Stimulated activated CD4-positive, alpha-beta T cell treated with anti-CD3 and anti-CD28 coated beads, Interleukin-2, amount 100 ng/mL, for 24 hours (primary cell): Measurements from ENCODE around the gene RGS7.
A peak's percentile ranks its signal among the peaks of the same experiment; 100 is the strongest.

Source experiments
- DNase-seq, 2 donors: peaks; one replicate each; pipeline ENCODE4 v3.0.0-alpha.2; 2020

Gene RGS7

DNA sequence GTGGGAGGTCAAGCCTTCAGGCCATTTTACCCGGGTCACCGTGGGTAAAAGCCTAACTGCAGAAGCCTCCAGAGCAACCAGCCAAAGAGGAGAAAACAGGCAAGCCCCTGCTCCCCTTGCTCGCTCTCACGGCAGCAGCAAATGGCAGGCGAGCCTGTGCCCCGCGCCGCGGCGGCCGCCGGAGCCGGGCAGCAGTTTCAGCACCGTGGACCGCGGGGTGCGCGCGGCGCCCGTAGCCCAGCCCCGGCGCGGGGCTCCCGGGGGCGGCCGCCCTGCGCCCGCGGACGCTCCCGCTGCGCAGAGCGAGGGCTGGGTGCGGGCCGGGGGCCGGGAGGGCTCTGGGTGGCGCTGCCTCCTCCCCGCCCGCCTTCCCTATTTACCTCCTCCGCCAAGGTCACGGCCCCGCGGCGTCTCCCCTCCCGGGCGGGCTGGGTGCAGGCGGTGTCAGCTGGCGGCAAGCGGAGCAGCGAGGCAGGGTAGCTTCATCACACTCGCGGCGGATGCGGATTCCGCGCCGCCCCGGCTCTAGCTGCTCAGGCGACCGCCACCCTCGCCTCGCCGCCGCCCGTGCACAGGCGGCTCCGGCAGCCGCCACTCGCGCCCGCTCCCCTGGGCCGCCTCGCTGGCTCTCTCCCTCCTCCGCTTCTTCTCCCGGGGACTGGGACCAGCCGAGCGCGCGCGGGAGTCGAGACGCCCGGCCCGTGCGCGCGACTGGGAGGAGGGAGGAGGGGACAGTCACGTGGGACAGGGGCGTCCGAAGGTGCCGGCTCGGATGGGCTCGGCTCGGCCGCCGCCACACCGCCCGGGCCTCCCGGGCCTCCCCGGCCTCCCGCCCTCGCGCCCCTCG lies at the start of gene RGS7:
TSS of gene RGS7 (minus strand) at position 687 of the 847 bp plus-strand sequence.
- peak in 1 of 2 donors; percentile 29 for DNase-seq

DNA sequence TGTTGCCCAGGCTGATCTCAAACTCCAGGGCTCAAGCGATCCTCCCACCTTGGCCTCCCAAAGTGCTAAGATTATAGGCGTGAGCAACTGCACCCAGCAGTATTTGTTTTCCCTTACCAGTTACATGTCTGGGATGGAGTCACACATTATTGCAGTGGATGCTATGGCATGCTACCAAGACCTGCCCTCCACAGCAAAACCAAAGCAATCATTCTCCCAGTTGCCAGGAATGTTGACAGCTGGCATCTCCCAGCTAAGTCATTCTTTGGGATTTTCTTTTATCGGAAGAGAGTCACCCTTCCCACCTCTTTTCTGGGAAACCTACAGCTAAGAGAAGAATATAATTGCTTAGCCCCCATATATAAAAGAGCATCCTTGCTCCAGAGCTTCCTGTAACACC lies 49.4 kb upstream of the RGS7 start:
- no peak for DNase-seq

DNA sequence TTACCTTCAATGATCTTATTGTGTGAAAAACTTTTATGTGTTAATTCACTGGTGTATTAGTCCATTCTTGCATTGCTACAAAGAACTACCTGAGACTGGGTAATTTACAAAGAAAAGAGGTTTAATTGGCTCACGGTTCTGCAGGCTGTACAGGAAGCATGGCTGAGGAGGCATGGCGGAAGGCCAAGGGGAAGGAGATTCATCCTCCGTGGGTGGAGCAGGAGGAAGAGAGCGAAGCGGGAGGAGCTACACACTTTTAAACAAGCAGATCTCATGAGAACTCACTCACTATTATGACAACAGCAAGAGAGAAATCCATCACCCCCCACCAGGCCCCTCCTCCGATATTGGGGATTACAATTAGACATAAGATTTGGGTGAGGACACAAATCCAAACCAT lies 44.2 kb upstream of the RGS7 start:
- no peak for DNase-seq

GRCh38 chr1:241396747-241397681 lies 40.0 kb upstream of the RGS7 start:
- no peak for DNase-seq

DNA sequence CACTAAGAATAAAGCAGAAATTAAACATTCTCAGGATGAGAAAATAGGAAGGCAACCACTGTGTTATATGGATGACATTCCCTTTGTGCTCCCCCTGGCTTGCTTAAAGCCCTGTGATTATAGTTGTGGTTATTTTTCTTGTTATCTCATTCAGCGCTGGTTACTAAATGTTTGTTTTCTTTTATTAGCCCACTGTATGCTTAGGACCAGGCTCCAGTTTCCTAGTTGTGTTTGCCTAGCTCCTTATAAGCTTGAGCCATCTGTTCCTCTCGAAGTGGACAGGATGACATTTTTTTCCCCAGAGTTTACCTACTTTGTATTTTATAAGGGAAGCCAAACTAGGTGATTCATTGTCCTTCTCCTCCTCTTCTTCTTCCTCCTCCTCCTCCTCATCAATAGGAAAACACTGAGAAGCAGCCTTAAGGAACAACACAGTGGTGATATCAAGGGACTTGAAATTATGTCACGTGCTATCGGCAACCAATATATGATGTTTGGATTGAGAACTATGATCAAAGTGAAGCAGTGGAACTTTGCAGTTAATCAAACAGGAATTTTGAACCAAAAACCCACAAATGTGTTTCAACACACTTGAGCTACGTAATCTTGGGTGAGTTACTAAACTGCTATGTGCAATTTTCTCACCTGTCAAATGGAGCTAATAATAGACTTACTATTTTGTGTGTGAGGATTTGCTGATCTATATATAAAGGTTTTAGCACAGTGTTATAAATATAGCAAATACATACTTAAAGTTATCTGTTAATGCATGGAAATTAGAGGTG lies 35.1 kb upstream of the RGS7 start:
- DNase-seq: no peak

DNA sequence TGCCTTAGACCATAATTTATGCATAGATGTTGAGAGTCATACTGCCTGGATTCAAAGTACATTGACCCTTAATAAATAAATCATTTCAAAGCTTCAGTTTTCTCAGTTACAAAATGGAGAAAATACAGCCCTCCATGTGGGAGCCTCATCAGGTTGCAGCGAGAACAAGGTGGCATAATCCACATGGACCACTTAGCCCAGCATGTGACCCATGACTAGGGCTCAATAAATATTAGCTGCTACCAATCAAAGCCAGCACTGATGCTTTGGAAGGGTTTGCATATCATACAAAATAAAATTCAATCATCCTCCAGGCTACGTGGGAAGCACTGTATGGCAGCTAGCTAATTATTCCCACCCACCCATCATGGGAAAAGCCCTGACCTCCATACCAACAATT lies 33.5 kb upstream of the RGS7 start:
- DNase-seq: no peak

DNA sequence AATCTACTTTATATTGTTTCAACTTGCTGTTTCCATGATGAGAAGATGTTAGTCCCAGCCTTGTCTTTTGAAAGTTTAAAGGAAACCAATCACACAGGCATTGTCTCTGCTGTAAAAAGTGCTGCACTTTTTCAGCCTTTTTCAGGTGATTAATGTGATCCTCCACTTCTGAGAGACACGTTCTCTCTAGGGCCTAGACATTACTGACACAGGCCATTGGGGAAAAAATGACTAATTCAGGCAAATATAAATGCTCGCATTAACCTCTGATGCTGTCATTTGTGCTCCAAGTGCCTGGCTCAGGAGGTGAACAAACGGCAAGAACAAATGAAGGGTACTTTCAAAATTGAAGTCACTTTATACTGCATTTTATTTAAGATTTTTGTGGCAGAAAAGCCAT lies 32.4 kb upstream of the RGS7 start:
- DNase-seq: no peak

DNA sequence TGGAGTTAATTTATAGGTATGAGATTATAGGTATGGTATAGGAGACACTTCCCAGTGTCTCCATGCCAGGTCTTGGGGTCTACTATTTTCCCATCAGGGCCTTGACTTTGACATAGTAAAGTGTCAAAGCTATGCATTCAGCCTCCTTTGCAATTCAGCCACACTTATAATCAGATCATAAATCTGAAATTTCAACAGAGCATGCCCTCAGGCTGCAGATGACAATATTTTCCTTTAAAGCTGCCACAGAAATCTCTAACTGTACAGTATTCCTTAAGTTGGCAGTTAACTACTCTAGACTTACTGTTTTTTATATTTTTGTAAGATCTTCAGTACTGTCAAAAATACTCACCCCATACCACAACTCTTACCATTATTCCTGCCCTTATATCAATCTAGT lies 30.2 kb upstream of the RGS7 start:
- DNase-seq: no peak

GRCh38 chr1:241376701-241377100 lies 19.7 kb upstream of the RGS7 start:
- no peak for DNase-seq

DNA sequence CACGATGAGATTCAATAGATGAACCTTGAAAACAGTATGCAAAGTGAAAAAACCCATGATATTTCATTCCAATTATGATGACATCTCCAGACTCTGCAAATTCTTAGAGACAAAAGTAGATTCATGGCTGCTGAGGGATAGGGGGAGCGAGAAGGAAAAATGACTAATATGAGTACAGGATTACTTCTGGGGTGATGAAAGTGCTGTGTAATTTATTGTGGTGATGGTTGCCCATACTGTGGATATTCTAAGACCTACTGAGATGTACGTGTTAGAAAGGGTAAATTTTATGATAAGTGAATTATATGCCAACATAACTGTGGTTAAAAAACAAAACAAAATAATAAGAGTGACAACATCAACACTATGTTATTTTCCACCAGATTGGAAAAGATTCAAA lies 18.9 kb upstream of the RGS7 start:
- DNase-seq: no peak

DNA sequence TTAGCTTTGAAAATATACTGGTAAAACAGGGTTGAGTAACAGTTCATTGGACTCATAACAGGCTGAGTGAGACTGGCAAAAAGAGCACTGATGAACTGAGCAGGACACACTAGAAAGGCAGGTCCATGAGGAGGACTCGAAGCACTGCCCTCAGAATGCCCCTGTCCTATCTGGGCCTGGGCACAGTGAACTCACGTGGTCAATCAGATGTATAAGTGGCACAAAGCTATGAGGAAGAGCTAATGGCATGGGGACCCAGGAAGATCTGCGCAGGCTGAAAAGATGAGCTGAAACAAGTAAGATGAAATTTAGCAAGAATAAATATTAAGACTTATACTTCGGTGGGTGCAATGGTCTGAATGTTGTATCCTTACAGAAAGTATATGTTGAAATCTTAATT lies 9.2 kb upstream of the RGS7 start:
- DNase-seq: no peak

DNA sequence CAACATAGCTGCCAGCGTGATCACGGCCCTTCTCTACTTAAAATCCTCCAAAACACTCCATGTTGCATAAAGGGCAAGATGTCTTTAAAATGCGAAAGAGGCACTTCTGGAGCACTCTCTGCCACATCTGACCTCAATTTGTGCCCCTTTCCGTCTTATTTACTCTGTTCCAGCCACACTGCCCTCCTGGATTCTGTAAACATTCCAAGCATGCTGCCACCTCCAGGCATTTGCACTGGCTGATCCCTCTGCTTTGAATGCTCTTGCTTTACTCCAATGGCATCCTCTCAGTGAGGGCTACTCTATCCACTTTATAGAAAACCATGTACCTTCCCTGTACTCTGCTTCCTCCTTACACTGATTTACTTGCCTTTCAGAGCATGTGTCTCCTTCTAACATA lies 5.3 kb upstream of the RGS7 start:
- DNase-seq: no peak

GRCh38 chr1:241357366-241358340 lies 648 bp upstream of the RGS7 start:
- no peak for DNase-seq

GRCh38 chr1:241356187-241356518 lies 852 bp downstream of the RGS7 start:
- no peak for DNase-seq

- no peak for DNase-seq
Measured at GRCh38 chr1:241355311-241356010, 1.5 kb downstream of the RGS7 start.

- DNase-seq: no peak
Measured at GRCh38 chr1:241352401-241352800, 4.6 kb downstream of the RGS7 start.

DNA sequence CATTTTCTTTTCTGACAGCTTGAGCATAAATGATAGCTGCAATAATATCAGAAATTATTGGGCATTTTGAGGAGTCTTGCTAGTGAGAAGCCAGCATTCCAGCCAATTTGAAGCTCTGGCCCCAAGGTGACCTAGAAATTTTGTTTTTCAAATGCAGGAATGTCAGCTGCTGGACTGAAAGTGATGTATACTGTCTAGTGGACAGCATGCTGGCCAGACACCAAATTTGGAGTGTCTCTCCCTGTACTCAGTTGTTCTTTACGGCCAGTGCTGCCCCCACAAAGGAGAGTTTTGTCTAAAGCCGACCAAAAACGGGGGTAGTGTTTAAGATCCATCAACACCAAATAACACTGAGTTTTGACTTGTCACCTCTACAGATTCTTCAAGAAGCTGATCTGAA lies 5.2 kb downstream of the RGS7 start:
- DNase-seq: no peak

- DNase-seq: no peak
Measured at GRCh38 chr1:241343956-241344355, 13.0 kb downstream of the RGS7 start.

DNA sequence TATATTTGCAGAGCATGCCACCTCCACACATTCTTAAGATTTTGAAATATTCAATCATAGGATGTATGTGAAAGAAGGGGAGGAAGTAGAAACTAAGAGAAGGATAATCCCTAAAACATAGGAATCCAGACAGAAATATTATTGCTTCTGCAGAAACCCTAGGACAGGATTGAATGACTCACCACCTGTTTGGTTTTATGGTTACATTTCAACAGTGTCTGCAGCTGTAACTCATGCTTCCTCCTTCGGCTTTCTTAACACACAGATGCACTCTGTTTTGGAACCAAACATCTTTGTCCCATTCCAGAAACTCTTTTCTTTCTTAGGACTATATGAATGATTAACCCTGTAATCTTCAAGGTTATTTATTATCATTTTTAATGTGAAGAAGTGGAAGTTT lies 20.7 kb downstream of the RGS7 start:
- no peak for DNase-seq

DNA sequence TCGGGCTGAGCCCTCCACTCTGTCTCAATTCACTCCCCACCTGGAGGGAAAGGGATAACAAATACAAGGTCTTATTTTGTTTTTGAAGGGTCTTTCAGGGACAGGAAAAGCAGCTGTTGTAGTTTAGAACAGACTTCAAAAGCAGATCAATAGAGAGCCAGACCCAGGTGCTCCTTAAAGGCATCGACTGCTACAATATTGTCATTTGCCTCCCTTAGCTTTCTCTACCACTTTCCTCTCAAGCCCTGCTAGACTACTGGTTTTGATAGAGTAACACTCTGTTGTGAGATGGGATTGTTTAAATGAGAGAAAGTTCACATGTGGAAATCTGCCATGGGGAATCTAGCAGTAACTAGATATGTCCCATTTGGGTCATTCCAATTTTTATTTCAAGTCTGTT lies 24.0 kb downstream of the RGS7 start:
- DNase-seq: no peak

DNA sequence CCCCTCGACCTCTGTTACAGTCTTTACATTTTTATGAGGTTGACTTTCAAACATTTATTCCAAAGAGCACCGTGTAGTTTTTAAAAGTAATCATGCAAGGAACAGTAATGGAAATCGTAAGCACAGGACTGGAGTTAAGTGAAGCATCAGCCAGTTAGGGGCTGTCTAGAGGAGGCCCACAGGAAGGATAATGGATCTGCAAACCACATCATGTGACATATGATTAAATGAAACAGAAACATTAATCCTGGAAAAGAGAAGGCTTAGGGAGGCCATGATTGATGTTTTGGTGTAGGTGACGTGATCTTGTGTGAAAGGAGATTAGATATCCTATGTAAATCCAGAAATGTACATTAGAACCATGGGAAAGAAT lies 25.0 kb downstream of the RGS7 start:
- DNase-seq: no peak
